ENCODE measurements around the gene SLC25A47. TPM values are rescaled to one million over a fixed set of nuclear protein-coding genes. Genes with fewer than 3 reads are reported as not detected.

Gene SLC25A47
- total and polyA plus RNA-seq, 9 of the 15 experiments (the other 6 are each of a cell fraction or from before 2014, with no cell fraction given), result 0.09 to 0.23 (median 0.22) TPM; not detected in 6

DNA sequence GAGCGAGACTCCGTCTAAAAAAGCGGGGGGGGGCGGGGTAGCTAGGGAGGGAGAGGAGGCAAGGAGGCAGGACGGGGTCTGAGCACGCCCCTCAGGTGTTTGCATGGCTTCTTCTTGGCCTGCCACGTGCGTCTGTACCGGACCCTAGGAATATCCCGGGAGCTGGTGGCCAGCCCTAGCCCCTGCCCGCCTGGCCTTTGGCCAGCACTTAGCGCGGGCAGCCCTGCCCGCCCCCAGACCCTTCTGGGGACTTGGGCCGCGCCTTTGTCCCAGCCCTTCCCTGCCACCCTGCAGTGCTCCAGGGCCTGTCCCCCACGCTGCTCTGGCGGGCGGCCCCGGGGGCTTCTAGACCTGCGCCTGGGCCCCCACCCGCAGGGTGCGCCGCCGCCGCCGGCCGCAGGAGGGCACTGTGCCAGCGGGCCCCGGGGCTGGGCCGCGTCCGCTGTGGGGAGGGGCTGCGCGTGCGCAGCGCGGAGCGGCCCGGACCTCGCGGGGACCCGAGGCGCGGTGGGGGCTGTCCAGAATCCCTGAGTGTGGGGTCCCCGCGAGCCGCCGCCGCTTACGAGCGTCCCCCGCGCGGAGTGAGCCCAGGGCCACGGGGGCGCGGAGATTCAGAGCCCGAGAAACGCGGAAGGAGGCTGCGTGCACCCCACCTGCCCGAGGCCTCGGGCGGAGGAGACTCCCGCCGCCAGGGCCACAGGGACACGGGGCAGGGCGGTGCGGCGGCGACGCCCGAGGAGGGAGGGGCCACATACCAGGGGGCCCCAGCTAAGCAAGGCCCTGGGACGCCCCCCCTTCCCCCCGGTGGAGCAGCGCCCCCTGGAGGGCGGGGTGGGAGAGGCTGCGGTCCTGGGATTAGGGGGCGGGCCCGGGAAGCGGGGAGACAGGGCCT, 37.9 kb upstream of the SLC25A47 start (continued):
- TF ChIP-seq NFE2 (IDR thresholded peaks at IDR 0.05; ENCODE audit: low read depth), result no peak
- no peak for TF ChIP-seq RUNX1 (IDR thresholded peaks at IDR 0.05; ENCODE audit: low read depth)
- TF ChIP-seq BCOR (IDR thresholded peaks at IDR 0.05), result no peak
- TF ChIP-seq, protein P1, sequence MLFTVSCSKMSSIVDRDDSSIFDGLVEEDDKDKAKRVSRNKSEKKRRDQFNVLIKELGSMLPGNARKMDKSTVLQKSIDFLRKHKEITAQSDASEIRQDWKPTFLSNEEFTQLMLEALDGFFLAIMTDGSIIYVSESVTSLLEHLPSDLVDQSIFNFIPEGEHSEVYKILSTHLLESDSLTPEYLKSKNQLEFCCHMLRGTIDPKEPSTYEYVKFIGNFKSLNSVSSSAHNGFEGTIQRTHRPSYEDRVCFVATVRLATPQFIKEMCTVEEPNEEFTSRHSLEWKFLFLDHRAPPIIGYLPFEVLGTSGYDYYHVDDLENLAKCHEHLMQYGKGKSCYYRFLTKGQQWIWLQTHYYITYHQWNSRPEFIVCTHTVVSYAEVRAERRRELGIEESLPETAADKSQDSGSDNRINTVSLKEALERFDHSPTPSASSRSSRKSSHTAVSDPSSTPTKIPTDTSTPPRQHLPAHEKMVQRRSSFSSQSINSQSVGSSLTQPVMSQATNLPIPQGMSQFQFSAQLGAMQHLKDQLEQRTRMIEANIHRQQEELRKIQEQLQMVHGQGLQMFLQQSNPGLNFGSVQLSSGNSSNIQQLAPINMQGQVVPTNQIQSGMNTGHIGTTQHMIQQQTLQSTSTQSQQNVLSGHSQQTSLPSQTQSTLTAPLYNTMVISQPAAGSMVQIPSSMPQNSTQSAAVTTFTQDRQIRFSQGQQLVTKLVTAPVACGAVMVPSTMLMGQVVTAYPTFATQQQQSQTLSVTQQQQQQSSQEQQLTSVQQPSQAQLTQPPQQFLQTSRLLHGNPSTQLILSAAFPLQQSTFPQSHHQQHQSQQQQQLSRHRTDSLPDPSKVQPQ (CRISPR knock-in tag; IDR thresholded peaks at IDR 0.05; ENCODE audit: borderline replicate concordance), result no peak
- no peak for TF ChIP-seq TCF7L2 (IDR thresholded peaks at IDR 0.05; ENCODE audit: low read depth, low read length)
- TF ChIP-seq, protein P2, sequence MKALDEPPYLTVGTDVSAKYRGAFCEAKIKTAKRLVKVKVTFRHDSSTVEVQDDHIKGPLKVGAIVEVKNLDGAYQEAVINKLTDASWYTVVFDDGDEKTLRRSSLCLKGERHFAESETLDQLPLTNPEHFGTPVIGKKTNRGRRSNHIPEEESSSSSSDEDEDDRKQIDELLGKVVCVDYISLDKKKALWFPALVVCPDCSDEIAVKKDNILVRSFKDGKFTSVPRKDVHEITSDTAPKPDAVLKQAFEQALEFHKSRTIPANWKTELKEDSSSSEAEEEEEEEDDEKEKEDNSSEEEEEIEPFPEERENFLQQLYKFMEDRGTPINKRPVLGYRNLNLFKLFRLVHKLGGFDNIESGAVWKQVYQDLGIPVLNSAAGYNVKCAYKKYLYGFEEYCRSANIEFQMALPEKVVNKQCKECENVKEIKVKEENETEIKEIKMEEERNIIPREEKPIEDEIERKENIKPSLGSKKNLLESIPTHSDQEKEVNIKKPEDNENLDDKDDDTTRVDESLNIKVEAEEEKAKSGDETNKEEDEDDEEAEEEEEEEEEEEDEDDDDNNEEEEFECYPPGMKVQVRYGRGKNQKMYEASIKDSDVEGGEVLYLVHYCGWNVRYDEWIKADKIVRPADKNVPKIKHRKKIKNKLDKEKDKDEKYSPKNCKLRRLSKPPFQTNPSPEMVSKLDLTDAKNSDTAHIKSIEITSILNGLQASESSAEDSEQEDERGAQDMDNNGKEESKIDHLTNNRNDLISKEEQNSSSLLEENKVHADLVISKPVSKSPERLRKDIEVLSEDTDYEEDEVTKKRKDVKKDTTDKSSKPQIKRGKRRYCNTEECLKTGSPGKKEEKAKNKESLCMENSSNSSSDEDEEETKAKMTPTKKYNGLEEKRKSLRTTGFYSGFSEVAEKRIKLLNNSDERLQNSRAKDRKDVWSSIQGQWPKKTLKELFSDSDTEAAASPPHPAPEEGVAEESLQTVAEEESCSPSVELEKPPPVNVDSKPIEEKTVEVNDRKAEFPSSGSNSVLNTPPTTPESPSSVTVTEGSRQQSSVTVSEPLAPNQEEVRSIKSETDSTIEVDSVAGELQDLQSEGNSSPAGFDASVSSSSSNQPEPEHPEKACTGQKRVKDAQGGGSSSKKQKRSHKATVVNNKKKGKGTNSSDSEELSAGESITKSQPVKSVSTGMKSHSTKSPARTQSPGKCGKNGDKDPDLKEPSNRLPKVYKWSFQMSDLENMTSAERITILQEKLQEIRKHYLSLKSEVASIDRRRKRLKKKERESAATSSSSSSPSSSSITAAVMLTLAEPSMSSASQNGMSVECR (CRISPR knock-in tag; IDR thresholded peaks at IDR 0.05), result peak; percentile 44
- TF ChIP-seq ZC3H11A (IDR thresholded peaks at IDR 0.05; ENCODE audit: low read depth, low read length), result no peak
- TF ChIP-seq POLR2B (IDR thresholded peaks at IDR 0.05; ENCODE audit: low read depth, partially characterized antibody), result peak; percentile 65
- TF ChIP-seq ZNF785 (CRISPR knock-in tag; IDR thresholded peaks at IDR 0.05), result no peak
- no peak for TF ChIP-seq LARP7 (IDR thresholded peaks at IDR 0.05)
- no peak for TF ChIP-seq ZNF174 (CRISPR knock-in tag; IDR thresholded peaks at IDR 0.05)
- no peak for TF ChIP-seq NFIX (CRISPR knock-in tag; IDR thresholded peaks at IDR 0.05; ENCODE audit: low read depth)
- TF ChIP-seq IRF2 (CRISPR knock-in tag; IDR thresholded peaks at IDR 0.05), result no peak
- no peak for TF ChIP-seq MIER1 (IDR thresholded peaks at IDR 0.05; ENCODE audit: low read depth)
- TF ChIP-seq, protein P3, sequence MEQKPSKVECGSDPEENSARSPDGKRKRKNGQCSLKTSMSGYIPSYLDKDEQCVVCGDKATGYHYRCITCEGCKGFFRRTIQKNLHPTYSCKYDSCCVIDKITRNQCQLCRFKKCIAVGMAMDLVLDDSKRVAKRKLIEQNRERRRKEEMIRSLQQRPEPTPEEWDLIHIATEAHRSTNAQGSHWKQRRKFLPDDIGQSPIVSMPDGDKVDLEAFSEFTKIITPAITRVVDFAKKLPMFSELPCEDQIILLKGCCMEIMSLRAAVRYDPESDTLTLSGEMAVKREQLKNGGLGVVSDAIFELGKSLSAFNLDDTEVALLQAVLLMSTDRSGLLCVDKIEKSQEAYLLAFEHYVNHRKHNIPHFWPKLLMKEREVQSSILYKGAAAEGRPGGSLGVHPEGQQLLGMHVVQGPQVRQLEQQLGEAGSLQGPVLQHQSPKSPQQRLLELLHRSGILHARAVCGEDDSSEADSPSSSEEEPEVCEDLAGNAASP (IDR thresholded peaks at IDR 0.05), result no peak
- TF ChIP-seq MYBL2 (IDR thresholded peaks at IDR 0.05; ENCODE audit: low read depth), result no peak
- no peak for TF ChIP-seq MYBL2 (CRISPR knock-in tag; IDR thresholded peaks at IDR 0.05; ENCODE audit: borderline replicate concordance)
- TF ChIP-seq, protein P4, sequence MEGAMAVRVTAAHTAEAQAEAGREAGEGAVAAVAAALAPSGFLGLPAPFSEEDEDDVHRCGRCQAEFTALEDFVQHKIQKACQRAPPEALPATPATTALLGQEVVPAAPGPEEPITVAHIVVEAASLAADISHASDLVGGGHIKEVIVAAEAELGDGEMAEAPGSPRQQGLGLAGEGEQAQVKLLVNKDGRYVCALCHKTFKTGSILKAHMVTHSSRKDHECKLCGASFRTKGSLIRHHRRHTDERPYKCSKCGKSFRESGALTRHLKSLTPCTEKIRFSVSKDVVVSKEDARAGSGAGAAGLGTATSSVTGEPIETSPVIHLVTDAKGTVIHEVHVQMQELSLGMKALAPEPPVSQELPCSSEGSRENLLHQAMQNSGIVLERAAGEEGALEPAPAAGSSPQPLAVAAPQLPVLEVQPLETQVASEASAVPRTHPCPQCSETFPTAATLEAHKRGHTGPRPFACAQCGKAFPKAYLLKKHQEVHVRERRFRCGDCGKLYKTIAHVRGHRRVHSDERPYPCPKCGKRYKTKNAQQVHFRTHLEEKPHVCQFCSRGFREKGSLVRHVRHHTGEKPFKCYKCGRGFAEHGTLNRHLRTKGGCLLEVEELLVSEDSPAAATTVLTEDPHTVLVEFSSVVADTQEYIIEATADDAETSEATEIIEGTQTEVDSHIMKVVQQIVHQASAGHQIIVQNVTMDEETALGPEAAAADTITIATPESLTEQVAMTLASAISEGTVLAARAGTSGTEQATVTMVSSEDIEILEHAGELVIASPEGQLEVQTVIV (CRISPR knock-in tag; IDR thresholded peaks at IDR 0.05; ENCODE audit: borderline replicate concordance), result no peak

Data from K562 (cell line).